Measurements from ENCODE around the gene RNASE11.

Gene RNASE11

GRCh38 chr14:20587489-20588154, at the start of gene RNASE11:
RNASE11 (minus strand) TSS chr14:20588001.
- no peak for DNase-seq
- TF ChIP-seq GATA1 (IDR thresholded peaks at IDR 0.05; ENCODE audit: low read depth, low read length) (no peak), POLR2A (IDR thresholded peaks at IDR 0.05; ENCODE audit: low read length) (no peak)

GRCh38 chr14:20632831-20633691, 45.3 kb upstream of the RNASE11 start:
- DNase-seq: peak; percentile 86 to 87
- no peak for TF ChIP-seq GATA1 (IDR thresholded peaks at IDR 0.05; ENCODE audit: low read depth, low read length)
- TF ChIP-seq POLR2A (IDR thresholded peaks at IDR 0.05; ENCODE audit: low read length): no peak

GRCh38 chr14:20632448-20632830, 44.6 kb upstream of the RNASE11 start:
- no peak for TF ChIP-seq POLR2A (IDR thresholded peaks at IDR 0.05; ENCODE audit: low read length)
- no peak for TF ChIP-seq GATA1 (IDR thresholded peaks at IDR 0.05; ENCODE audit: low read depth, low read length)
- peak in 1 of 2 experiments; percentile 50 for DNase-seq

GRCh38 chr14:20631880-20632389, 44.1 kb upstream of the RNASE11 start:
- no peak for TF ChIP-seq GATA1 (IDR thresholded peaks at IDR 0.05; ENCODE audit: low read depth, low read length)
- TF ChIP-seq POLR2A (IDR thresholded peaks at IDR 0.05; ENCODE audit: low read length): no peak
- peak; percentile 62 to 69 for DNase-seq

- DNase-seq: peak; percentile 72 to 78
- no peak for TF ChIP-seq GATA1 (IDR thresholded peaks at IDR 0.05; ENCODE audit: low read depth, low read length)
- no peak for TF ChIP-seq POLR2A (IDR thresholded peaks at IDR 0.05; ENCODE audit: low read length)
These were observed 43.5 kb upstream of the RNASE11 start for GRCh38 chr14:20631023-20631879.

GRCh38 chr14:20630340-20631022, 42.7 kb upstream of the RNASE11 start:
- peak; percentile 50 to 51 for DNase-seq
- TF ChIP-seq GATA1 (IDR thresholded peaks at IDR 0.05; ENCODE audit: low read depth, low read length): no peak
- TF ChIP-seq POLR2A (IDR thresholded peaks at IDR 0.05; ENCODE audit: low read length): no peak

- TF ChIP-seq POLR2A (IDR thresholded peaks at IDR 0.05; ENCODE audit: low read length) (no peak), GATA1 (IDR thresholded peaks at IDR 0.05; ENCODE audit: low read depth, low read length) (no peak)
- DNase-seq: no peak
These were observed 40.5 kb upstream of the RNASE11 start for GRCh38 chr14:20628063-20628854.

- TF ChIP-seq GATA1 (IDR thresholded peaks at IDR 0.05; ENCODE audit: low read depth, low read length) (no peak), POLR2A (IDR thresholded peaks at IDR 0.05; ENCODE audit: low read length) (no peak)
- DNase-seq: no peak
These were observed 39.7 kb upstream of the RNASE11 start for GRCh38 chr14:20627346-20628027.

- no peak for TF ChIP-seq GATA1 (IDR thresholded peaks at IDR 0.05; ENCODE audit: low read depth, low read length)
- no peak for TF ChIP-seq POLR2A (IDR thresholded peaks at IDR 0.05; ENCODE audit: low read length)
These were observed 38.5 kb upstream of the RNASE11 start for GRCh38 chr14:20626274-20626673.

GRCh38 chr14:20624495-20625070, 36.8 kb upstream of the RNASE11 start:
- peak; percentile 78 to 82 for DNase-seq

More at GRCh38 chr14:20626274-20626673, 38.5 kb upstream of the RNASE11 start:
- DNase-seq: no peak

GRCh38 chr14:20623798-20624197, 36.0 kb upstream of the RNASE11 start:
- TF ChIP-seq POLR2A (IDR thresholded peaks at IDR 0.05; ENCODE audit: low read length) (no peak), GATA1 (IDR thresholded peaks at IDR 0.05; ENCODE audit: low read depth, low read length) (no peak)
- peak; percentile 40 for DNase-seq

More at GRCh38 chr14:20624495-20625070, 36.8 kb upstream of the RNASE11 start:
- TF ChIP-seq POLR2A (IDR thresholded peaks at IDR 0.05; ENCODE audit: low read length): no peak
- TF ChIP-seq GATA1 (IDR thresholded peaks at IDR 0.05; ENCODE audit: low read depth, low read length): no peak
